HG02610 (cell line): Measurements from ENCODE around the gene CA10.
A peak's percentile ranks its signal among the peaks of the same experiment; 100 is the strongest.

Experiments used
- ATAC-seq: cut with Tn5 transposase; IDR thresholded peaks from one replicate; pipeline ENCODE4 v1.9.1; 2021; ENCODE audit warnings: mild to moderate bottlenecking, moderate library complexity; ENCODE audit not compliant: unreplicated experiment

Gene CA10

DNA sequence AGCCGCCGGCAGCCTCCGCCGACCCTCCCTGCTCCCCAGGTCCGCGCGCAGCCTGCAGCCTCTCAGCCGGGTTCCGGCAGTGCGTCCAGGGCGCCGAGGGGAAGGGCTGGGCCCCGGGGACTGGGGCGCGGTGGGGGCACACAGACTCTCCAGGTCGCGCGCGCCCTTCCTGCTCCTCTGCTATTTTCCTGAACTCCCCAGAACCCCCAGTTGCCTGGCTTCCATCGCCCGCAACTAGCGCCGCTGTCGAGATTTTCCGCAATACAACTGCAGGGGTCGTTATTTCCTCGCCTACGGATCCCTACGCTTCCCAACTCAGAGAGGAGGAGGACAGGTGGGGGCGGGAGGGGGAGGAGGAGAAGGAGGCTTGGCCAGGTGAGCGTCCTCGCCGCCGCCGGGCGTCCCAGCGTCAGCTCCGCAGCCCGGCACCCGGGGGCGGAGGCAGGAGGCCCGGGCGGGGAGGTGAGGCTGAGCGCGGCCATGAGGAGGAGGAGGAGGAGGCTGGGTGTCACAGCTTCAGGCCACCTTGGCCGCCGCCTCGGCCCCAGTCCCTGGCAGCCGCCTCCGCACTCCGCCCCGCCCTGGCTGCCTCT lies at the start of gene CA10:
CA10 (minus strand) TSS at position 265 of the 593 bp plus-strand sequence.
- ATAC-seq, result no peak

DNA sequence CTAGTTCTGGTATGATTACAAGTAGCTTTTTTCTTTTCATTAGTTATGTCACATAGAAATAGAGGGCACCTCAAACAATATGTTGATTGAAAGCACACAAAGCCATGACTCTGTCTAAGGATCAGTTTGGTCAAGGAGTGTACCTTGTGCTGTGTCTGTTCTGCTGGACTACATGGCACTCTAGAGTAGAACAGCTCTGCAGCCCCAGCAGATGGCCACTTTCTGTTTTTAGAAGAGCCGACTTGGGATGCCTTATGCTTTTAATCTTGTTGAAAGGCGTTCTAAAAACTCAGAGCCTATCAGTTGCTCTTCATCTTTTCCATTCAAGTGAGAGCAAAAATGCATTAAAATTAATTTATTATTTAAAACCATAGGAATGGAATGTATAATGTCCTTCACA lies 49.3 kb upstream of the CA10 start:
- no peak for ATAC-seq

DNA sequence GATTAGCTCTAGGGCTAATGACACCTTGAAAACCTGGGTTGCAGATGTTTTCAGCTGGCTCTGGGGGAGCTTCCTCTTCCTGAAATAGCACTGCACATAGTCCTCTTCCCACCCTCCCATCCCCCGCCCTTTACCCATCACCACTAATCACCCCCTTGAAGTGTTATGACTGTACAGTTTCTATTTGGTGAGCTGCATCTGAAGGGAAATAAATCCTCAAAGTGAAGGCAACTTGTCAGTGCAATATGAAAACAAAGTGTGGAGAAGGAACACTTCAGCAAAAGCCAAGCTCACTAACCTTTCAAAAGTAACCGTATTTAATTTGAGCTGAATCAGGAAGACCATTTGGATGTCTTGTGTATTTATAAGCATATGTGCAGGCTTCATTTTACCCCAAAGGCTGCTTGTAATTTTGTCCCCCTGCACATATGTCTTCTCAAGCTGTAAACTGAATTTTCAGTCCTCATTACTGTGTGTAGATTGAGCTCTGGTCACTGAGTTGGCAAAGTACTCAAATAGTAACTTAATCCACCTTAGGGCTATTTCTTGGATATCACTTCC lies 44.1 kb upstream of the CA10 start:
- ATAC-seq, result peak; percentile 70

GRCh38 chr17:52201767-52202519 lies 43.4 kb upstream of the CA10 start:
- peak; percentile 52 for ATAC-seq

DNA sequence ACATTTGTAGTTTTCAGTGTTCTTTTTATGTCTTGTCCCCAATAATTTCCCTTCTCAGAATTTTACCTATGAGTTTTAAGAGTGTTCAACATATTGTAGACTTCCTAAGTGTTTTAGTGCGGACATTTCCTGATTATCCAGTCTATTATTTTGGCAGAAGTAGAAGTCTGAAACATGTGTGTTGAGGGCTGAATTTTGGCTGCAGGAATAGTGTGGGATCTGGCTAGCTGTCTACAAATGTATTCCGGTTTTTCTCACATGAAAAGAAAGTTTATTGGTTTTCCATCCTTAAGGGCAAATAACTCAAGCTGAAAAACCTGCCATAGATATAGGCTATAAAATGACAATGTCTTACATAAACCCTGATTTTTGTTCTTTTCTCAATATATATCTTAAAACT lies 33.0 kb upstream of the CA10 start:
- no peak for ATAC-seq

- ATAC-seq, result no peak
Measured at GRCh38 chr17:52181782-52182181, 23.3 kb upstream of the CA10 start.

- no peak for ATAC-seq
Measured at GRCh38 chr17:52178012-52178411, 19.5 kb upstream of the CA10 start.

DNA sequence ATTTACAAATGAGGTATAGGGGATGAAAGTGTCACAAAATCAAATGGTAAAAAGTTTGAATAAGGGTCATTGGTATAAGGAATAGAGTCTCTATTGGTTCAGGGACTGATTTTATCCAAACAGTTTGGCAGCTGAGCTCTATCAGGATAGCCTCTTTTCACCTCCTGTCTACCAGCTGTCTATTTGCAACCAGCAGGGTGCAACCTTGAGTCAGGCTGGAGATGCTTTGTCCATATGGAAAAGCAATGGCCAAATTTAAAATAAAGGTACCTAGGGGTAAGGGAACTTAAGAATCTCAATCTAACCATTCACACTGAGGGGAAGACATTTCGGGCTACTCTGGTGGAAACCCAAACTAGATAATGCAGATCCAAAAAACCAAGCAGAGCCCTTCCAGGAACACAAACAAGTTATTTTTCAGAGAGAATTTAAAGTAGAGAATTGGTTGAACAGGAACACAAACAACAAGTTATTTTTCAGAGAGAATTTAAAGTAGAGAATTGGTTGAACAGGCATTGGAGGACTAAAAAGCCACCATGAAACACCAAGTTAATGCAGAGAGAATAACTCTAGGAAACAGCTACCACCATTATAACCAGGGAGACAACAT lies 12.6 kb upstream of the CA10 start:
- peak; percentile 40 for ATAC-seq

DNA sequence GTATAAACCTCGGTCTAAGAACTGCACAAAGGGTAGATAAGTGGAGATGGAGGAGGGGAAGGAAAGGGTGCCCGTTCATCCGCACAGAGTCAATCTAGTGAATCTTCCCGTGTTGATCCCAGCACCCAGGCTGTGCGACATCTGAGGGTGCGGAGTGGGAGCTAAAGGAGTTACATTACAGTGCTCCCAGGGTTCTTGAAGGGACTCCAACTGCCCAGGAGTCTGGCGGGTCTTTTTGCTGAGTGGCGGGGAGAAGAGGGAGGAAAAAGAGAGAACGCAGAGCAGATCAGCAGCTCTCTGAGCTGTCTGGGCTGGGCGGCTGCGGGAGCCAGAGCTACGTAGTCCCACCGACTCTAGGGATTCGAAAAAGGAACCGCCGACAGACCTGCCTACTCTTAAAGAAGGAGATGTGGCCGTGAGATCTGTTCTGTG lies 1.6 kb upstream of the CA10 start:
- no peak for ATAC-seq

DNA sequence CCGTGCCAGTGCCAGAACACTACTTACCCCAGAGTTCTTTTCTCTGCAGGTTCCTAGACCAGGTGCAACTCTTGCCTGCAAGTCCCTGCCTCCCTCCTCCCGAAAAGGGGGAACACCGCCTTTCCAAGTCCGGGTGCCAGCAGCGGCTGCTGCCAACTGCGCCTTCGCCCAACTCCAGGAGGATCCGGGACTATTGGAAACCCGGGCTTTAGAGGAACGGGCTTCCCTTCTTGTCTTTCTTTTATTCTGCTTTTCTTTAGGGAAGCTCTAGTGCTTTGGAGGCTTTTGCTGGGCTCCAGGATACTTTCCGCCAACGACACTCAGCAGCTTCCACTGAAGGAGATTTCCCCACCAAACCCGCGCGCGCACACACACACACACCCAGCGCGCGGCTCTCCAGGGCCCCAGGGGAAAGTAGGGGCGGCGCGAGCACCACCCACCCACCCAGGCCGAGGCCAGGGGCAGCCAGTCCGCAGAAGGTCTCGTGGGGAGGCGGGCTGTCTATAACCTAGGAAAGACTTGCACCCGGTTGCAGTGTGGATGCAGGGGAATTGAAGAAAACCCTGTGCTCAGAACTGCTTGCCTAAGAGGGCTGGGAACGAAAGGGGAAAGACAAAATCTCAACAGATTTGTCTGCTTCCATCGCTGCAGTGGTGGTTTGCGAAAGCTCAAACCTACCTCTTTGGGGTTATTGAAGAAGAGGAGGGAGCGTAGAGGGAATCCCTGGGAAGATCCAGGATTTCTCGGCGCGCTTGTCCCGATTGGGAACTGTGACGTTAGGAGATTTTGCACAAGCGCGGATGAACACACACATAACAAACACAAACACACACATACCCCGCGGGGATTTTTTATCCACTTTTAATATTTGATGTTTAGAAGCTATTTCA lies 977 bp upstream of the CA10 start:
- ATAC-seq, result no peak

GRCh38 chr17:52157603-52158449 lies 688 bp downstream of the CA10 start:
- no peak for ATAC-seq

DNA sequence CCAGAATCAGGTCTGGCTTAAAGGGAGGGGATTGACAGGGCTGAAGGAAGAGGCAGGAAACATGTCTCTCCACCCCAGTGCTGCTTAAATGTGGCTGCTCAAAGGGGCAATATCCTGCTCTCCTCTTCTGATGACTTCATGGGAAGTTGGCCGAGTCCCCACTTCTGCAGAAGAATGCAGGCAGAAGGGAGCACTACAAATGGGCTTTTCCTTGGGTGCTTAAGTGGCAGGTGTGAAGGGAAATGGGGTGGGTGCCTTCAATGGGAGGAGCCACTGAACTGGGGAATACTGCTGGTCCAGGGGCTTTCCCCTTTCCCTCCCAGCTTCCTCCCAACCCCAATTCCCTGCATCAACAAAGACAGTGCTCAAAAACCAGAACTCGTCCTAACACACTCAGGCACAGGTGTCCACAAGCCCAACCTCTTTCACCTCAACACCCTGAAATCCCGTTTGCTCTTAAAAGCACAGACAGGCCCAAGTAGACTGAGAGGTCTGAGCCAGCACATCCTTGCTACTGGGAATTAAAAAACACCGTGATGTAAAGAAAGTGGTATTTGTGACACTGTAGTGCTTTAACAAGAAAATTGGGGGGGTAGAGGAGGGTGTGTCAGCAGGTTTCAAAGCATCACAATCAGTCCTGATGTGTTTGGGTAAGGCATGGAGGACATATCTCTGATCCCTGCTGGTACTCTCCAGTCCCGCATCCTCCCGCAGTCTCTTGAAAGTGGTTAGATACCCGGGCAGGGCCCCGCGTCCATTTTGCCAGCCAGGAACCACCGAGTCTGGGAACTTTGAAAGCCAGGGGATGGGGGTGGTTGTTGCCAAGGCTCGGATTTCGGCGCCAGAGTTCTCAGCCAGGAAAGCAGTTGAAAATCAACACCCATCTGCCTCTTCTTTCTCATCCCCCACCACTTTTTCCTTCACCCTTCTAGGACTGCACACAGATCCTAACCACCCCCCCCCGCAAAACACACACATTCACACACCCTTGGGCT lies 1.6 kb downstream of the CA10 start:
- no peak for ATAC-seq

- ATAC-seq, result no peak
Measured at GRCh38 chr17:52155301-52155700, 3.2 kb downstream of the CA10 start.

GRCh38 chr17:52154466-52154865 lies 4.0 kb downstream of the CA10 start:
- no peak for ATAC-seq

DNA sequence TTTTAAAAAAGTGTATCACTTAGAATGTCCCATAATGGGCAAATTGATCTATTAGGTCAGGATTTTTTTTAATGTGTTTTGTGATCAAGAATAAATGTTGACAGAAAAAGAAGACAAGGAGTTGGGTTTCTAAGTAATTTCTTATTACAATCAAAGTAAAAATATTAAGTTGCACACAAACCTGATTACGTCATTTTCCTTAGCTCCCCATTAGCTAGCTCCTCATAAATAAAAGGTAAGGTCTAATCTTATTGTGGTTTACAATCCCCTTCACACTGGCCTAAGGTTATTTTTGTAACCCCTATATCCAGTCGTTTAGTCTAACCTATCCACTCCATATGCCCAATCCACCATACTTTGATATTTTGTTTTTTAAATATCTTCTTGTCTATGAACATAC lies 7.6 kb downstream of the CA10 start:
- no peak for ATAC-seq

- ATAC-seq, result no peak
Measured at GRCh38 chr17:52149626-52150025, 8.9 kb downstream of the CA10 start.

DNA sequence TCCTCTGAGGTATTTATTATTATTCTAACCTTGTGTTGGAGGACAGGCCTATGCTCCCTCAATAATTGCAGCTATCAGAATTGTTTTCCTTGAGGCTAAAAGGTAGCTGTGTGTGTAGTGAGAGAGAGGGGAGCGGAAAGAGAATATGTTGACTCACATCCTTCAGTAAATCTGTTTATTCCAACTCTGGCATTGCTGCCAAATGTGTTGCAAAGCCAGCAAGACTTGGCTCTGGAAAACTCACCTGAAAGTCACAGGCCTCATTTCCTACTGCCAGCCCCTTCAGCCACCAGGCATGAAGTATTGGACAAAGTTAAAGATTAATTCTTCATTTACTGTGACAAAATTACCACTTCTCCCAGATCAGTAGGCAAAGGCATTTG lies 9.6 kb downstream of the CA10 start:
- ATAC-seq, result no peak

- peak; percentile 35 for ATAC-seq
Measured at GRCh38 chr17:52148288-52148968, 10.1 kb downstream of the CA10 start.
